ENCODE data around the gene ZFHX2. TPM values are rescaled to one million over a fixed set of nuclear protein-coding genes. Genes with fewer than 3 reads are reported as not detected.
A peak's percentile ranks its signal among the peaks of the same experiment; 100 is the strongest.

The ZFHX2 gene
- total RNA-seq, 2 donors from 2014 or later = 0.59 to 0.85 TPM

DNA sequence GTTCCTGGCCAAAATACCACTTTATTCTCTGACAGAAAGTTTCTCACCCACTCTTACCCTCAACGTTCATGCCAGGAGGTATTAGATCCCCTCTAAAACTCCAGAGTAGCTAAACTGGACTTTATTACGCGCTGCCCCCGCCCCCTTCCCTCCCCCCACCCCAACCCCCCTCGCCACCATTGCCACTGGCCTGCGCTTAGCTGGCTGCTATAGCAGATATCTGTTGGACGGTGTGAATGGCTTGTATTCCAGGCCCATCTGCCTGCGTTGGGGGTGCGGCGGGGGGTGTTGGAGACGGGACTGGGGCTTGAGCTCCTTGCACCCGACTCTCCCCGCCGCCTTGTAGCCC, 3.9 kb upstream of the ZFHX2 start:
- peaks cover 0 to 29% of the 10 kb centered on the region in 2 donors for H3K4me1 ChIP-seq
- peak overlapping the region; percentile 73 to 82 for H3K4me3 ChIP-seq
- no peaks in the 10 kb centered on the region for H3K27me3 ChIP-seq
- DNase-seq (ENCODE audit: low spot score) = no peak
- TF ChIP-seq, protein P1, sequence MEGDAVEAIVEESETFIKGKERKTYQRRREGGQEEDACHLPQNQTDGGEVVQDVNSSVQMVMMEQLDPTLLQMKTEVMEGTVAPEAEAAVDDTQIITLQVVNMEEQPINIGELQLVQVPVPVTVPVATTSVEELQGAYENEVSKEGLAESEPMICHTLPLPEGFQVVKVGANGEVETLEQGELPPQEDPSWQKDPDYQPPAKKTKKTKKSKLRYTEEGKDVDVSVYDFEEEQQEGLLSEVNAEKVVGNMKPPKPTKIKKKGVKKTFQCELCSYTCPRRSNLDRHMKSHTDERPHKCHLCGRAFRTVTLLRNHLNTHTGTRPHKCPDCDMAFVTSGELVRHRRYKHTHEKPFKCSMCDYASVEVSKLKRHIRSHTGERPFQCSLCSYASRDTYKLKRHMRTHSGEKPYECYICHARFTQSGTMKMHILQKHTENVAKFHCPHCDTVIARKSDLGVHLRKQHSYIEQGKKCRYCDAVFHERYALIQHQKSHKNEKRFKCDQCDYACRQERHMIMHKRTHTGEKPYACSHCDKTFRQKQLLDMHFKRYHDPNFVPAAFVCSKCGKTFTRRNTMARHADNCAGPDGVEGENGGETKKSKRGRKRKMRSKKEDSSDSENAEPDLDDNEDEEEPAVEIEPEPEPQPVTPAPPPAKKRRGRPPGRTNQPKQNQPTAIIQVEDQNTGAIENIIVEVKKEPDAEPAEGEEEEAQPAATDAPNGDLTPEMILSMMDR (IDR thresholded peaks at IDR 0.05) = no peak
- H3K36me3 ChIP-seq = peaks cover 10% of the 10 kb centered on the region
- peak overlapping the region; percentile 96 to 98 for H3K27ac ChIP-seq
- no peaks in the 10 kb centered on the region for H3K9me3 ChIP-seq

DNA sequence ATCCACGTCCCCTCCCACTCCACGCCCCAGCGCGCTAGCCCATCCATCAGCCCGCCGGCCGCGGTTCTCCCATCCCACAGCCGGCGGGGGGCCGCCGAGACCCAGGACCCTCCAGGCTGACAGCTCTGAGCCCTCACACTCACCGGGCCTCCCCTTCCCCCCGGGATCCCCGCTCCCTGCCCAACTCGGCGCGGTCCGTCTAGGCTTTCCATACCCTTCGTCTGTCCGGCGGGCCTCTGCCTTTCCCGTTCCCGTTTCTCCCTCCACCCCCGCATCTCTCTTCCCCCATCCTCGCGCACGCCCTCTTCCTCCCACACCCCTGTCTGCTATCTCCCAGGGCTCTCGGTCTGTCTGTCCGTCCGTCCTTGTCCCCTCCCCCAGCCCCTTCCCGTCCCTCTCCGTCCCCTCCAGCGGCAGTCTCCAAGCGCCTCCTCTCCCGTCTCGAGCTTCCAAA, 726 bp downstream of the ZFHX2 start:
- no peaks in the 10 kb centered on the region for H3K9me3 ChIP-seq
- no peaks in the 10 kb centered on the region for H3K27me3 ChIP-seq
- peaks cover 0 to 21% of the 10 kb centered on the region in 2 donors for H3K4me1 ChIP-seq
- H3K4me3 ChIP-seq = peak overlapping the region; percentile 55 to 66
- no peaks in the 10 kb centered on the region for H3K36me3 ChIP-seq
- peak overlapping the region; percentile 38 to 49 for H3K27ac ChIP-seq
- DNase-seq (ENCODE audit: low spot score) = no peak
- TF ChIP-seq, protein P1 (IDR thresholded peaks at IDR 0.05) = no peak

DNA sequence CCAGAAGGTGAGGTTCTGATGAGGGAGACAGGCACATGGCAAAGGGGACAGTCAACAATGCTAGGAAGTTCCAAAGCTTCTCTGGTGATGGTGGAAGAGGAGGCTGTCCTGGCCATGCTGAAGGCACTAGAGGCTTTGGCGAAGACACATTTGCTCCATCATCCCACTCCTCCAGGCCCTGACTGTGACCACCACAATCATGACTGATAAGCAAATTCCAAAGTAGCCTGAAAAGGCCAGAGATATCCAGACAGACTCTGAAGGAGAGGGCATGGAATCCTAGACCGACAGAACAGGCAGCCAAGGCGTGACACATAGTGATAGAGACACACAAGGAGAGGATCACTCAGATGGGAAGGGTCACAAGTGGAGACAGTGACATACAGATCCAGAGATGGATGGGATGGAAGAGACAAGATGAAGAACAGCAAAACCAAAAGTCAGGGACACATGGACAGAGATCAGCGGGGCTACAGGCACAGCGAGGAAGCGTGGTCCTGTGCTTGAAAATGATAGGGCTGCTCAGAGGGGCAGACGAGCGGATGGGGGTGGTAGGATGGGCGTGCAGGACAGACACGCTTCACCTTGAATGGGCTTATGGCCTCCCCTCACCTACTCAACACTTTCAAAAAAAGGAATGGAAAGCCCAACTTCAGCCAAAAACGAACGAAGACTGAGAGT, 1.3 kb downstream of the ZFHX2 start:
- Histone ChIP-seq H3K9me3 (no peaks in the 10 kb centered on the region), H3K27ac (peak overlapping the region in 1 of 2 donors; percentile 49), H3K4me1 (peaks cover 0 to 17% of the 10 kb centered on the region in 2 donors), H3K27me3 (no peaks in the 10 kb centered on the region), H3K36me3 (no peaks in the 10 kb centered on the region), H3K4me3 (peak overlapping the region; percentile 55 to 66)
- TF ChIP-seq, protein P1 (IDR thresholded peaks at IDR 0.05) = no peak
- DNase-seq (ENCODE audit: low spot score) = no peak

DNA sequence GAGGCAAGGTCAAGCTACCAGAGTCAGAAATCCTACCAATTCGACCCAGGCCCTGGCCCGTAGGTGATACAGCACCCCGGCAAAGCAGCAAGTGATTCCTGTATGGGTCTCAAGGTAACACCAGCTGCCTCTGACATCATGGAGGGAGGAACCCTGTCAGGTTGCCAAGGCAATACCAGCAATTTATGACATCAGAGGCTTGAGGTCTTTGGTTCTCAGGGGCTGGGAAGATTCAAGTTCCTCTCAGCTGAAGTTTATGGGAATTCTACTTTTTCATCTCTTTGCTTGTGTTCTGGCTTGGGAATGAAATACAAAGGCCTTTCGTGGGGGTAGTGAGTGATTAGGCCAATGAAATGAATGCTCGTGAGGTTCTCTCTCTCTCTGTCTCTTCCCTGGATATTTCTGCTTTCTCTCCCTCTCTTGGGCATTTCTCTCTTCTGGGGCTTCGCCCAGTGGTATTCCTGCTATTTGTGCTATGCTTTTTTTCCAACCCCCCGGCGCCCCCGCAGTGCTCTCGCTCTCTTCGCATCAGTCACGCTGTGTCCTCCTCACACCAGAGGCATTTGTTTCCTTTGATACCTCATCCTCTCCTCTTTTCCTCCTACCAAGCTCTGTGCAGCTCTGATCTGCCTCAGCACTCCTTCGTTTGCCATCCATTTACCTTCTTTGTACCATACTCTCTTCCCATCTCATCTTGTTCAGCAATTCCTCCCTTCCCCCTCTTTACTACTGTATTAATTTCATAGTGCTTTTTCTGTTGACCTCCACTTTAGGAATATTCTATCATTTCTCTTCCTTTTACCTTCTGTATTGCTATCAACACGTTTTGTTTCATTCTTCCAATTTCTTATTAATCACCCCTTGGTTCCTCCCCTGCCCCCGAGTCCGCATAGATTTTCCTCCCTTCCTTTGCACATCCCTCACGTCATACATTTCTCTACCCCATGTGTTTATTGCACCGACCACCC, 2.9 kb downstream of the ZFHX2 start:
- DNase-seq (ENCODE audit: low spot score) = no peak
- TF ChIP-seq, protein P1 (IDR thresholded peaks at IDR 0.05) = no peak

DNA sequence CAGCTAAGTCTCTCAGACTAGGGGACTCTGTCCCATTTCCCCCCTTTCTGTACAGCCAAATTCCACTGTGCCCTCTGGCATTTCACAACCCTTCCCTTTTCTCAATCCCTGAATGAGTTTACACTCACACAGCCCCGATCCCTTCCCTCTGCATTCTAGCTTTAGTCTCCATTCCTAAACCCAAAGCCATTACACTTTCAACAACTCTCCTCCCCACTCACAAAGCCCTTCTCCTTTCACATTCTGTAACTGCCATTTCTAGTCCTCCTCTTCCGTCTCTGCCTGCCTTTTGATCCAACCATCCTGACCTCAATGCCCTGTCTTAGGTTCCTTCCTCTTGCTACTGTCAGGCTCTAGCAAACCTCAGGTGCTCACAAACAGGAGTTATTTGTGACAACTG, 3.6 kb downstream of the ZFHX2 start:
- Histone ChIP-seq H3K4me1 (peaks cover 0 to 12% of the 10 kb centered on the region in 2 donors), H3K27me3 (no peaks in the 10 kb centered on the region), H3K27ac (no peak overlapping the region), H3K9me3 (no peaks in the 10 kb centered on the region), H3K36me3 (no peaks in the 10 kb centered on the region), H3K4me3 (no peak overlapping the region)
- TF ChIP-seq, protein P1 (IDR thresholded peaks at IDR 0.05) = no peak
- DNase-seq (ENCODE audit: low spot score) = no peak

More for the DNA sequence above, 2.9 kb downstream of the ZFHX2 start:
- Histone ChIP-seq H3K36me3 (no peaks in the 10 kb centered on the region), H3K4me1 (peaks cover 0 to 12% of the 10 kb centered on the region in 2 donors), H3K9me3 (no peaks in the 10 kb centered on the region), H3K27me3 (no peaks in the 10 kb centered on the region), H3K4me3 (no peak overlapping the region), H3K27ac (no peak overlapping the region)
